Panc1 (cell line): ENCODE data around the gene PGGHG. TPM values are rescaled to one million over a fixed set of nuclear protein-coding genes. Genes with fewer than 3 reads are reported as not detected.
"Not testable (repeated sequence)": the region's sequence is repeated elsewhere in the genome, so short reads cannot be mapped to it uniquely, and the experiment has no call there.

Experiments
- ATAC-seq: fragments of 200-7000 bp; cut with Tn5 transposase; 2 replicates; pipeline ENCODE4 v1.9.1; 2020; ENCODE audit warnings: mild to moderate bottlenecking, moderate library complexity
- BruUV-seq: library from RNA; stranded (reverse); fragments of 400-500 nt; replicated peaks from 2 replicates; lab custom pipeline; 2021; lab: Mats Ljungman, UMichigan
- CTCF ChIA-PET: fragments of 300-600 bp; sonication (Branson Sonifier 250); formaldehyde crosslinking; loops from one replicate; lab custom pipeline; 2022; ENCODE audit warnings: antibody characterized with exemption; lab: Charles Lee
- POLR2A ChIA-PET: fragments of 300-600 bp; sonication (Branson Sonifier 250); formaldehyde crosslinking; loops from one replicate; lab custom pipeline; 2022; ENCODE audit warnings: antibody characterized with exemption; lab: Charles Lee
- DNase-seq: peaks from one replicate; pipeline ENCODE4 v3.0.0-alpha.2; 2010; ENCODE audit warnings: low read depth, low spot score
- H3K27ac ChIP-seq: 2 replicates; pipeline ENCODE4 v1.5.1; 2011; ENCODE audit warnings: mild to moderate bottlenecking, low read length, inconsistent platforms
- H3K27me3 ChIP-seq: fragments of 200-500 bp; sonication (Bioruptor generic); 2 replicates; pipeline ENCODE4 v1.6.0; 2014; ENCODE audit warnings: low read length, inconsistent platforms; ENCODE audit not compliant: control insufficient read depth, insufficient read depth
- H3K36me3 ChIP-seq: fragments of 200-500 bp; sonication (Bioruptor generic); 2 replicates; pipeline ENCODE4 v1.5.1; 2014; ENCODE audit warnings: inconsistent platforms, mild to moderate bottlenecking, low read length, moderate library complexity; ENCODE audit not compliant: control insufficient read depth, insufficient read depth
- H3K4me1 ChIP-seq: 2 replicates; pipeline ENCODE4 v1.5.1; 2011; ENCODE audit warnings: inconsistent platforms, mild to moderate bottlenecking, low read length, moderate library complexity; ENCODE audit not compliant: control insufficient read depth, insufficient read depth
- H3K4me3 ChIP-seq, 2 experiments: 2 replicates each; pipeline ENCODE4 v1.5.1; 2011 to 2012; ENCODE audit warnings: low read depth in 2 of 2, low read length in 2 of 2, mild to moderate bottlenecking in 2 of 2, inconsistent platforms in 1 of 2, moderate library complexity in 1 of 2
- H3K9me3 ChIP-seq: fragments of 200-500 bp; sonication (Bioruptor generic); 2 replicates; pipeline ENCODE4 v1.5.1; 2014; ENCODE audit warnings: low read depth, mild to moderate bottlenecking, inconsistent platforms, low read length, moderate library complexity; ENCODE audit not compliant: control insufficient read depth, insufficient read depth
- POLR2AphosphoS5 ChIP-seq: IDR thresholded peaks from 2 replicates; pipeline ENCODE4 v1.6.1; 2012; ENCODE audit warnings: mild to moderate bottlenecking, low read depth, low read length, moderate library complexity
- SIN3A ChIP-seq: IDR thresholded peaks from 2 replicates; pipeline ENCODE4 v1.6.1; 2012; ENCODE audit warnings: low read depth, mild to moderate bottlenecking, low read length, moderate library complexity, borderline replicate concordance; ENCODE audit not compliant: insufficient read depth
- TCF7L2 ChIP-seq: IDR thresholded peaks from 2 replicates; pipeline ENCODE4 v1.6.1; 2011; ENCODE audit warnings: mild to moderate bottlenecking, low read depth, low read length, inconsistent platforms
- in situ Hi-C: cut with HindIII; loops from 2 replicates; pipeline ENCODE4 v1.10.0; 2016; ENCODE audit warnings: low sequenced_read_pairs, low pct_unique_long_range_greater_than_20kb
- intact Hi-C: fragments of 100-400 bp; cut with micrococcal nuclease; formaldehyde crosslinking; loops from one replicate; pipeline ENCODE4 v1.10.0; 2022; ENCODE audit not compliant: unreplicated experiment
- total RNA-seq: library from RNA; stranded (reverse); gene quantifications from one replicate; pipeline ENCODE4 v1.2.1, GENCODE V29; 2021; ENCODE audit not compliant: unreplicated experiment
- TF ChIP-seq, protein P1 (sequence below): fragments of 450-650 bp; IDR thresholded peaks from 2 replicates; pipeline ENCODE4 v1.5.1; 2017; ENCODE audit warnings: mild to moderate bottlenecking
- TF ChIP-seq, protein P2 (sequence below), 2 experiments: IDR thresholded peaks; 2 replicates each; pipeline ENCODE4 v1.6.1; 2011 to 2012; ENCODE audit warnings: low read depth in 2 of 2, control low read depth in 1 of 2, low read length in 1 of 2, mild to moderate bottlenecking in 1 of 2, moderate library complexity in 1 of 2; ENCODE audit not compliant: insufficient read depth in 1 of 2

Gene PGGHG
- total RNA-seq, 1 experiment from 2014 or later, result 115 TPM

DNA sequence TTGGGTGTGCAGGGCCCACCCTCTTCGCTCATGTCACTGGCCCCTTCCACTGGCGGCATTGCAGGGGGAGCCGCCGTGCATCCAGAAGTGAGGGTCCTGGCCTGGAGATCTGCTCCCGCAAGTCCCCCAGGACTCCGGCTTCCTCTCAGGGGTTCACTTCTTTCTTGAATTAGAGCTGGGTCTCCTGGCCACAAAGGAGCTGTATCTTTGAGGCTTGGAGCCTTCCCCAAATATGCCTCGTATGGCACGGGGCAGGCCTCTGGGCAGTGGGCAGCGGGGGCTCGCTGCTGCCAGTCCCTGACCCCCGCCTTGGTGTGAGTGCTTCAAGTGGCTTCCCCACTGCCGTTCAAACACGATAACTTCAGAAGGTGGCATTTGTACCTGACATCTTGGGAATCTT lies 39.1 kb downstream of the PGGHG start:
- ATAC-seq (no peak), DNase-seq (no peak)
- no TSS peak for BruUV-seq
- POLR2A ChIA-PET, result no interaction called here
- intact Hi-C loops, result no loop called here
- Histone ChIP-seq H3K27ac (no peak overlapping the region; the same call in 1 of the 2 replicates), H3K4me3 (no peak overlapping the region), H3K36me3 (no peaks in the 10 kb centered on the region), H3K4me1 (peaks cover 32% of the 10 kb centered on the region), H3K27me3 (no peaks in the 10 kb centered on the region), H3K9me3 (no peaks in the 10 kb centered on the region)
- CTCF ChIA-PET, result interaction anchor here (1.0 kb wide), 1 partner anchor 23 kb away, joined by 3 read pairs; no protein-coding TSS in a partner anchor
- TF ChIP-seq, protein P1, sequence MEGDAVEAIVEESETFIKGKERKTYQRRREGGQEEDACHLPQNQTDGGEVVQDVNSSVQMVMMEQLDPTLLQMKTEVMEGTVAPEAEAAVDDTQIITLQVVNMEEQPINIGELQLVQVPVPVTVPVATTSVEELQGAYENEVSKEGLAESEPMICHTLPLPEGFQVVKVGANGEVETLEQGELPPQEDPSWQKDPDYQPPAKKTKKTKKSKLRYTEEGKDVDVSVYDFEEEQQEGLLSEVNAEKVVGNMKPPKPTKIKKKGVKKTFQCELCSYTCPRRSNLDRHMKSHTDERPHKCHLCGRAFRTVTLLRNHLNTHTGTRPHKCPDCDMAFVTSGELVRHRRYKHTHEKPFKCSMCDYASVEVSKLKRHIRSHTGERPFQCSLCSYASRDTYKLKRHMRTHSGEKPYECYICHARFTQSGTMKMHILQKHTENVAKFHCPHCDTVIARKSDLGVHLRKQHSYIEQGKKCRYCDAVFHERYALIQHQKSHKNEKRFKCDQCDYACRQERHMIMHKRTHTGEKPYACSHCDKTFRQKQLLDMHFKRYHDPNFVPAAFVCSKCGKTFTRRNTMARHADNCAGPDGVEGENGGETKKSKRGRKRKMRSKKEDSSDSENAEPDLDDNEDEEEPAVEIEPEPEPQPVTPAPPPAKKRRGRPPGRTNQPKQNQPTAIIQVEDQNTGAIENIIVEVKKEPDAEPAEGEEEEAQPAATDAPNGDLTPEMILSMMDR, result no peak
- TF ChIP-seq, protein P2, sequence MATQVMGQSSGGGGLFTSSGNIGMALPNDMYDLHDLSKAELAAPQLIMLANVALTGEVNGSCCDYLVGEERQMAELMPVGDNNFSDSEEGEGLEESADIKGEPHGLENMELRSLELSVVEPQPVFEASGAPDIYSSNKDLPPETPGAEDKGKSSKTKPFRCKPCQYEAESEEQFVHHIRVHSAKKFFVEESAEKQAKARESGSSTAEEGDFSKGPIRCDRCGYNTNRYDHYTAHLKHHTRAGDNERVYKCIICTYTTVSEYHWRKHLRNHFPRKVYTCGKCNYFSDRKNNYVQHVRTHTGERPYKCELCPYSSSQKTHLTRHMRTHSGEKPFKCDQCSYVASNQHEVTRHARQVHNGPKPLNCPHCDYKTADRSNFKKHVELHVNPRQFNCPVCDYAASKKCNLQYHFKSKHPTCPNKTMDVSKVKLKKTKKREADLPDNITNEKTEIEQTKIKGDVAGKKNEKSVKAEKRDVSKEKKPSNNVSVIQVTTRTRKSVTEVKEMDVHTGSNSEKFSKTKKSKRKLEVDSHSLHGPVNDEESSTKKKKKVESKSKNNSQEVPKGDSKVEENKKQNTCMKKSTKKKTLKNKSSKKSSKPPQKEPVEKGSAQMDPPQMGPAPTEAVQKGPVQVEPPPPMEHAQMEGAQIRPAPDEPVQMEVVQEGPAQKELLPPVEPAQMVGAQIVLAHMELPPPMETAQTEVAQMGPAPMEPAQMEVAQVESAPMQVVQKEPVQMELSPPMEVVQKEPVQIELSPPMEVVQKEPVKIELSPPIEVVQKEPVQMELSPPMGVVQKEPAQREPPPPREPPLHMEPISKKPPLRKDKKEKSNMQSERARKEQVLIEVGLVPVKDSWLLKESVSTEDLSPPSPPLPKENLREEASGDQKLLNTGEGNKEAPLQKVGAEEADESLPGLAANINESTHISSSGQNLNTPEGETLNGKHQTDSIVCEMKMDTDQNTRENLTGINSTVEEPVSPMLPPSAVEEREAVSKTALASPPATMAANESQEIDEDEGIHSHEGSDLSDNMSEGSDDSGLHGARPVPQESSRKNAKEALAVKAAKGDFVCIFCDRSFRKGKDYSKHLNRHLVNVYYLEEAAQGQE (IDR thresholded peaks at IDR 0.05; ENCODE audit: insufficient read depth in 1 of 2, low read depth in 2 of 2, low read length in 1 of 2), result no peak
- TF ChIP-seq SIN3A (no peak), POLR2AphosphoS5 (no peak), TCF7L2 (no peak)
- in situ Hi-C loops, result no loop called here

DNA sequence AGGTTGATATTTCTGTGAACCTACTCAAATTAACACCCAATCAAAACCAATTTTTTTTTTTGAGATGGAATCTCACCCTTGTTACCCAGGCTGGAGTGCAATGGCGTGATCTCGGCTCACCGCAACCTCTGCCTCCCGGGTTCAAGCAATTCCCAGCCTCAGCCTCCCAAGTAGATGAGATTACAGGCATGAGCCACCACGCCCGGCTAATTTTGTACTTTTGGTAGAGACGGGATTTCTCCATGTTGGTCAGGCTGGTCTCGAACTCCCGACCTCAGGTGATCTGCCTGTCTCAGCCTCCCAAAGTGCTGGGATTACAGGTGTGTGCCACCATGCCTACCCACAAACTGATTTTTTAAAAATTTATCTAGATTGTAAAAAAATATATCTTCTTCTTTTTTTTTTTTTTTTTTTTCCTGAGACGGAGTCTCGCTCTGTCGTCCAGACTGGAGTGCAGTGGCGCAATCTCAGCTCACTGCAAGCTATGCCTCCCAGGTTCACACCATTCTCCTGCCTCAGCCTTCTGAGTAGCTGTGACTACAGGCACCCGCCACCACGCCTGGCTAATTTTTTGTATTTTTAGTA lies 39.7 kb downstream of the PGGHG start:
- H3K27me3 ChIP-seq, BruUV-seq, H3K9me3 ChIP-seq, H3K4me3 ChIP-seq, POLR2A ChIA-PET, ATAC-seq, CTCF ChIA-PET, H3K27ac ChIP-seq, intact Hi-C loops, H3K36me3 ChIP-seq, in situ Hi-C loops, DNase-seq: not testable (repeated sequence)
- H3K4me1 ChIP-seq, result peaks cover 32% of the 10 kb centered on the region

DNA sequence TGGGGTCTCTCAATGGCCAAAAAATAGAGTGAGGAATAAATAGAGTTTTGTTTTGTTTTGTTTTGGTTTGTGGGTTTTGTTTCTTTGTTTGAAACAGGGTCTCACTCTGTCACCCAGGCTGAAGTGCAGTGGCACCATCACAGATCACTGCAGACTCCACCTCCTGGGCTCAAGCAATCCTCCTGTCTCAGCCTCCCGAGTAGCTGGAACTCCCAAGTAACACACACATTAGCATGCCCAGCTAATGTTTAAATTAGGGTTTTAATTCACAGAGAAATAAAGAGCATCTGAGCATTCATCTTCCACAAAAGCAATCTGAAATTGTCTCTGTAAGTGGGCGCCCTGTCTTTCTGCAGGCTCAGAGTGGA lies 40.9 kb downstream of the PGGHG start:
- POLR2A ChIA-PET, result no interaction called here
- no TSS peak for BruUV-seq
- CTCF ChIA-PET, result no interaction called here

More for the DNA sequence above, 40.9 kb downstream of the PGGHG start:
- Histone ChIP-seq H3K4me1 (peaks cover 24% of the 10 kb centered on the region), H3K27me3 (no peaks in the 10 kb centered on the region), H3K36me3 (no peaks in the 10 kb centered on the region), H3K4me3 (no peak overlapping the region), H3K27ac (no peak overlapping the region), H3K9me3 (no peaks in the 10 kb centered on the region)
- intact Hi-C loops (no loop called here), in situ Hi-C loops (no loop called here)
- no peak for TF ChIP-seq POLR2AphosphoS5
- no peak for TF ChIP-seq SIN3A
- no peak for TF ChIP-seq TCF7L2
- TF ChIP-seq, protein P2 (IDR thresholded peaks at IDR 0.05; ENCODE audit: insufficient read depth in 1 of 2, low read depth in 2 of 2, low read length in 1 of 2), result no peak
- TF ChIP-seq, protein P1, result no peak
- ATAC-seq, result no peak
- no peak for DNase-seq
